Breast epithelium (tissue), 4 donors: Measurements from ENCODE around the gene STPG3. TPM values are rescaled to one million over a fixed set of nuclear protein-coding genes. Genes with fewer than 3 reads are reported as not detected.
A peak's percentile ranks its signal among the peaks of the same experiment; 100 is the strongest.

Source experiments
- DNase-seq, 2 donors: peaks; one replicate each; pipeline ENCODE4 v3.0.0-alpha.2; 2019; ENCODE audit warnings: low spot score in 2 of 2
- H3K27ac ChIP-seq, 2 donors: fragments of 200-600 bp; sonication (generic) in 1 of 2; one replicate each; pipeline ENCODE4 v1.5.1; 2016 to 2019; ENCODE audit warnings: mild to moderate bottlenecking in 1 of 2
- H3K27me3 ChIP-seq, 2 donors: fragments of 200-600 bp; sonication (generic) in 1 of 2; one replicate each; pipeline versions ENCODE4 v1.5.1 to v1.6.0; 2017 to 2019; ENCODE audit warnings: control low read depth in 1 of 2, mild to moderate bottlenecking in 1 of 2
- H3K36me3 ChIP-seq: fragments of 200-600 bp; one replicate; pipeline ENCODE4 v1.5.1; 2019
- H3K4me1 ChIP-seq, 2 donors: fragments of 200-600 bp; sonication (generic); one replicate each; pipeline ENCODE4 v1.5.1; 2016 to 2019; ENCODE audit warnings: control low read depth in 1 of 2
- H3K4me3 ChIP-seq, 3 donors: fragments of 200-600 bp; sonication (generic); 1 replicate in 2 of 3; 2 replicates in 1 of 3; pipeline ENCODE4 v1.5.1; 2016 to 2019; ENCODE audit warnings: mild to moderate bottlenecking in 3 of 3, moderate library complexity in 2 of 3
- H3K9me3 ChIP-seq, 2 donors: fragments of 200-600 bp; sonication (generic) in 1 of 2; one replicate each; pipeline ENCODE4 v1.5.1; 2016 to 2019; ENCODE audit warnings: control low read depth in 1 of 2
- POLR2A ChIP-seq: fragments of 450-650 bp; IDR thresholded peaks from one replicate; pipeline ENCODE4 v1.6.1; 2016; ENCODE audit warnings: antibody characterized with exemption, mild to moderate bottlenecking, moderate library complexity
- POLR2AphosphoS5 ChIP-seq, 3 donors: sonication (generic); formaldehyde crosslinking; IDR thresholded peaks; one replicate each; pipeline ENCODE4 v1.6.1; 2017; ENCODE audit warnings: antibody characterized with exemption in 3 of 3
- intact Hi-C: fragments of 100-400 bp; cut with DNase I; formaldehyde crosslinking; loops from one replicate; pipeline ENCODE4 v1.15.1; 2023; ENCODE audit warnings: low total_unique reads
- total RNA-seq, 3 donors: library from RNA; depleted of rRNA; stranded (reverse); fragments of >200 nt; gene quantifications; one replicate each; pipeline ENCODE4 v1.1.0, GENCODE V29; 2016
- TF ChIP-seq, protein P1 (sequence below), 3 donors: fragments of 450-650 bp; IDR thresholded peaks; one replicate each; pipeline ENCODE4 v1.5.1; 2016 to 2017; ENCODE audit warnings: antibody characterized with exemption in 3 of 3, mild to moderate bottlenecking in 3 of 3, moderate library complexity in 3 of 3

Gene STPG3
- total RNA-seq, 3 donors from 2014 or later: not detected

DNA sequence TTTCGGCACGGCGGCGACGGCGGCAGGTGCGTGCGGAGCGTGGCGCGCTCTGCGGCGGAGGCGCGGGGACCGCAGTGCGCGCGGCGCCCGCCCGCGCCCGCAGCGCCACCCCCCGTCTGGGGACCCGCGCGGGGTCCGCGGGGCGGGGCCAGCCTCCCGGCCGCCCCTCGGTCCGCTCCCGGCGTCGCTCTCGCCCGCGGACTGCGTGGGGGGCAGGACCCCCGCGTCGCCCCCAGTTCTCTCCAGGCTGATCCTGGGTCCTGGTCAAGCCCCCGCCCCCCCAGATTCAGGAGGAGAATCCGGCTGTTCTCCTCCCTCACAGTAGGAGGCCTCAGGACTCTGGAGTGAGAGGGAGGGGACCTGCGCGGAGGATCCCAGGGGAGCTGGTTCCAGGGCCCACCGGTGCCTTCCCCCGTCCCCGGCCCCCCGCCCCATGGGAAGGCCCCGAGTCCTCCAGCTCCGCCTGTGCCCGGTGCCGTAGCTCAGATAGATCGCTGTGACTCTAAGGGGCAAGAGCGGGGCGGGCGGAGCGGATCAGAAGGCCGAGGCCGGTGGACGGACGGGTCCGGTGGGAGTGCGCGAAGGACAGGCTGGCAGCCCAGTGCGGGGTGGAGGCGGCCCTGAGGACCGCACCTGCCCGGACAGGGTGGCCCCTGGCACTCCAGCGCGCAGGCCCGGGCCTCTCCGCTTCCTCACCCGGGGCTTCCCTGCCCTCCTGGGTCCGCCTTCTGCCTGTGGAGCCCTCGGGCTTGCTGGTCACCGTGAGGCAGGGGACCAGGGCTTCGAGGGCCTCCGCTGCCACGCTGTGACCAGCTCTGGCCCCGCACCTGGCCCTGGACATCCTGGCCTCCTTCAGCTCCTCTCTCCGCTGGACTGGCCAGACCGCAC is 28.7 kb upstream of the STPG3 start, which contains the start of gene RNF208:
Gene RNF208, minus strand, starts transcription at position 51 of the 888 bp plus-strand sequence. CDS start 1,028 bp downstream, outside the sequence.
- intact Hi-C loops: no loop called here
- TF ChIP-seq, protein P1, sequence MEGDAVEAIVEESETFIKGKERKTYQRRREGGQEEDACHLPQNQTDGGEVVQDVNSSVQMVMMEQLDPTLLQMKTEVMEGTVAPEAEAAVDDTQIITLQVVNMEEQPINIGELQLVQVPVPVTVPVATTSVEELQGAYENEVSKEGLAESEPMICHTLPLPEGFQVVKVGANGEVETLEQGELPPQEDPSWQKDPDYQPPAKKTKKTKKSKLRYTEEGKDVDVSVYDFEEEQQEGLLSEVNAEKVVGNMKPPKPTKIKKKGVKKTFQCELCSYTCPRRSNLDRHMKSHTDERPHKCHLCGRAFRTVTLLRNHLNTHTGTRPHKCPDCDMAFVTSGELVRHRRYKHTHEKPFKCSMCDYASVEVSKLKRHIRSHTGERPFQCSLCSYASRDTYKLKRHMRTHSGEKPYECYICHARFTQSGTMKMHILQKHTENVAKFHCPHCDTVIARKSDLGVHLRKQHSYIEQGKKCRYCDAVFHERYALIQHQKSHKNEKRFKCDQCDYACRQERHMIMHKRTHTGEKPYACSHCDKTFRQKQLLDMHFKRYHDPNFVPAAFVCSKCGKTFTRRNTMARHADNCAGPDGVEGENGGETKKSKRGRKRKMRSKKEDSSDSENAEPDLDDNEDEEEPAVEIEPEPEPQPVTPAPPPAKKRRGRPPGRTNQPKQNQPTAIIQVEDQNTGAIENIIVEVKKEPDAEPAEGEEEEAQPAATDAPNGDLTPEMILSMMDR (IDR thresholded peaks at IDR 0.05): no peak
- TF ChIP-seq POLR2A (no peak), POLR2AphosphoS5 (IDR thresholded peaks at IDR 0.05) (no peak)
- Histone ChIP-seq H3K4me3 (peak within 1 kb of the TSS; percentile 70 to 85 (median 77)), H3K4me1 (peaks cover 7 to 24% of the 10 kb centered on the region in 2 donors), H3K36me3 (no peaks in the 10 kb centered on the region), H3K27me3 (no peaks in the 10 kb centered on the region), H3K27ac (peak within 1 kb of the TSS; percentile 92 to 97), H3K9me3 (no peaks in the 10 kb centered on the region)
- DNase-seq: no peak

DNA sequence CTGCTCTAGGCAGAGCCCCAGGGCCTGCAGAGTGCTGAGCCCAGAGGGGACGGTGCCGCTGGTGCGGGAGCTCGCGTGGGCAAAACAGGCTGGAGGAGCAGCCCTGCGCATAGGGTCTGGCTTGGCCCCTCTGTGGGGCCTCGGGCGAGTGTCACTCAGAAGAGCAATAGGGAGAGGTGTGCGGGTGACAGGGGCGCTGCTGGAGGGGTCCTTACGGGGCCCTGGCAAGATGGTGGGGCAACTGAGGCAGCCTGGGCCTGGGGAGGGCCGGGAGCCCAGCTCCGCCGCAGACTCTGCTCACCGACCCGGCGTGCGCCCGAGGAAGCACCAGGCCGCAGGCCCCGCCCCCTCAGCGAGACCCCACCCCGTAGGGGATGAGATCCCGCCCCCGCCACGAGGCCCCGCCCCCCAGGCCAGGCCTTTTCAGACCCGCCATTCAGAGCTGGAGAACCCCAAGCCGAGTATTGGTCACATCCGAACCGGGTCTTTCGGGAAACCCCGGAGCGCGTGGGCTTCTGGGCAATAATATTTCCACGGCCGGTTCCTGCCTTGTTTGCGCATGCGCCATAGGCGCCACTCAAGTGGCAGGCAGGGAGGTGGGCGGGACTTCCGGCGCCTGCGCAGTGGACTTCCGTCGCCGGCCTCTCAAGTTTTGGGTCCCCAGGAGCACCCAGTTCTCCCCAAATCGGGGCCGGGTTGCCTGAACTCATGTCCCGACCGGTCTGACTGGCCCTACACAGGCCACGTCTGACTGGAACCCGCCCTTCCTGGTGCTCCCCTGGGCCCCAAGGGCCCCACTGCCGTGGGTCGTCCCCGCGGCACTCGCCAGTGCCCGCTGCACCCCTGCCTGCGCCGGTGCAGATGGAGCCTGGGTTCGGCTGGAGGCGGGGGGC is 27.8 kb upstream of the STPG3 start:
- H3K9me3 ChIP-seq: no peaks in the 10 kb centered on the region
- H3K27ac ChIP-seq: peak overlapping the region; percentile 92 to 97
- DNase-seq: peak; percentile 97 to 98
- peak overlapping the region; percentile 70 to 85 (median 77) for H3K4me3 ChIP-seq
- intact Hi-C loops: no loop called here
- no peaks in the 10 kb centered on the region for H3K36me3 ChIP-seq
- H3K27me3 ChIP-seq: peaks cover 0 to 3% of the 10 kb centered on the region in 2 donors
- H3K4me1 ChIP-seq: peaks cover 7 to 15% of the 10 kb centered on the region in 2 donors
- TF ChIP-seq, protein P1 (IDR thresholded peaks at IDR 0.05): no peak
- TF ChIP-seq POLR2A: peak; percentile 39

DNA sequence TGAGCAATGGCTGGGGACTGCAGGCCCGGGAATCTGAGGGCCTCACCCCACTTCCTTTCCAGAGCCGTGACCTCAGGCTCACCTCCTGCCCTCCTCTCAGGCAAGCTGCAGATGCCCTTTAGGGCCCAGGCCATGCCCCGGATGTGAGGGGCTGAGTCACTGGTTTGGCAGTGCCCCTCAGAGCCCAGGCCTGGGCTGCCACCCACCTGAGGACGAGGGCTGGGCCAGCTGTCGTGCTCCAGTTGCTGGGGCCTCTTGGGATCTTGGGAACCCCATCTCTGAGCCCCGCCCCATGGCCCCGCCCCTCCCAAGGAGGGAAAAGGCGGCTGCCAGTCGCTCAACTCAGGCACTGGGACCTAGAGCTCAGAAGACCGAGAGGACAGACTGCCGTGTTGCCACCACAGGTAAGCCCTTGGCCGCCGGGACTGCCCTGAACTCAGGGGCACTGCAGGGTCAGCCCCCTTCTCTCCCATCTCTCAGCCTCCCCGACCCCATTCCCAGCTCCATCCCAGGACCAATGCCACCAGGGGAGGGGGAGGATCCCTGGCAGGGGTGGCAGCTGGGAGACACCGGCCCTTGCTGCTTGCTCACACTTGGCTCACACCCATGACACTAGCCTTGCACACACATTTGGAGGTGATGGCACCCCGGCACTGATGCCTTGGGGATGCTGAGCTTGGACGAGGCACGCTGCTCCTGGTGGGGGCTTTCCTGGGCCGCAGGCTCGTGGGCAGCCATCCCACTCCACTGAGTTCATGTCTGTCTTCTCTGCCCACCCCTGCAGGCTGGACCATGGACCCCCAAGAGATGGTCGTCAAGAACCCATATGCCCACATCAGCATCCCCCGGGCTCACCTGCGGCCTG is 26.0 kb upstream of the STPG3 start, which contains the start of gene CYSRT1:
Gene CYSRT1, plus strand, starts transcription at position 345 of the 865 bp plus-strand sequence. Its CDS starts 448 bp downstream, at position 793.
- peaks cover 4 to 21% of the 10 kb centered on the region in 2 donors for H3K27me3 ChIP-seq
- no peak for DNase-seq
- H3K36me3 ChIP-seq: no peaks in the 10 kb centered on the region
- peak within 1 kb of the TSS; percentile 92 to 97 for H3K27ac ChIP-seq
- intact Hi-C loops: loop anchor here (5.0 kb wide), 1 partner anchor 93 kb away; no protein-coding TSS in a partner anchor
- TF ChIP-seq, protein P1 (IDR thresholded peaks at IDR 0.05): no peak
- TF ChIP-seq POLR2AphosphoS5 (IDR thresholded peaks at IDR 0.05) (no peak), POLR2A (no peak)
- peak within 1 kb of the TSS; percentile 70 to 85 (median 77) for H3K4me3 ChIP-seq
- H3K9me3 ChIP-seq: no peaks in the 10 kb centered on the region
- peaks cover 7% of the 10 kb centered on the region in 2 donors for H3K4me1 ChIP-seq

DNA sequence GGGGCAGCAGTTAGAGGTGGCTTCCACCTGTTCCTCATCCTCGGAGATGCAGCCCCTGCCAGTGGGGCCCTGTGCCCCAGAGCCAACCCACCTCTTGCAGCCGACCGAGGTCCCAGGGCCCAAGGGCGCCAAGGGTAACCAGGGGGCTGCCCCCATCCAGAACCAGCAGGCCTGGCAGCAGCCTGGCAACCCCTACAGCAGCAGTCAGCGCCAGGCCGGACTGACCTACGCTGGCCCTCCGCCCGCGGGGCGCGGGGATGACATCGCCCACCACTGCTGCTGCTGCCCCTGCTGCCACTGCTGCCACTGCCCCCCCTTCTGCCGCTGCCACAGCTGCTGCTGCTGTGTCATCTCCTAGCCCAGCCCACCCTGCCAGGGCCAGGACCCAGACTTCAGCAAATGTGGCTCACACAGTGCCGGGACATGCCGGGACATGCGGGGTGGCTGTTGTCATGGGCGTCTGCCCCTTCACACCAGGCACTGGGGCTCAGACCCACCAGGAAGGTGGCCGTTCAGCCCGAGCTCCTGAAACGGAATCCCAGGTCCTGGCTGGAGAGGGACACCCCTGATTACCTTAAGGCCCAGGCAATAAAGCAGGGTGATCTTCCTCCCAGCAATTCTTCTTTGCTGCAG is 25.3 kb upstream of the STPG3 start:
- no peak overlapping the region for H3K4me3 ChIP-seq
- DNase-seq: no peak
- H3K9me3 ChIP-seq: no peaks in the 10 kb centered on the region
- peaks cover 4 to 28% of the 10 kb centered on the region in 2 donors for H3K27me3 ChIP-seq
- no peaks in the 10 kb centered on the region for H3K36me3 ChIP-seq
- intact Hi-C loops: loop anchor here (5.0 kb wide), 1 partner anchor 94 kb away; no protein-coding TSS in a partner anchor
- peak overlapping the region; percentile 53 to 78 for H3K27ac ChIP-seq
- TF ChIP-seq, protein P1 (IDR thresholded peaks at IDR 0.05): no peak
- TF ChIP-seq POLR2AphosphoS5 (IDR thresholded peaks at IDR 0.05) (no peak), POLR2A (no peak)
- peaks cover 7% of the 10 kb centered on the region in 2 donors for H3K4me1 ChIP-seq
